Colon (tissue), 2 donors: ENCODE data around the gene SCUBE1.

Experiments
- FAIRE-seq: peaks from 2 replicates; lab custom pipeline; 2012; peaks lifted over from hg19 to GRCh38; lab: Jason Lieb, UNC
- donor health status: control.
- donor health status: control.

The SCUBE1 gene

GRCh38 chr22:43213962-43214361, 129.2 kb downstream of the SCUBE1 start:
- no peak for FAIRE-seq

GRCh38 chr22:43213051-43213450, 130.1 kb downstream of the SCUBE1 start:
- FAIRE-seq, result no peak

- no peak for FAIRE-seq
Observed at GRCh38 chr22:43212434-43212952, 130.7 kb downstream of the SCUBE1 start.

- FAIRE-seq, result no peak
Observed at GRCh38 chr22:43211941-43212433, 131.2 kb downstream of the SCUBE1 start.

GRCh38 chr22:43210631-43211515, 132.3 kb downstream of the SCUBE1 start:
- FAIRE-seq, result no peak

- no peak for FAIRE-seq
Observed at GRCh38 chr22:43209971-43210370, 133.2 kb downstream of the SCUBE1 start.

GRCh38 chr22:43209523-43209890, 133.7 kb downstream of the SCUBE1 start:
- no peak for FAIRE-seq

GRCh38 chr22:43208703-43209522, 134.3 kb downstream of the SCUBE1 start:
- no peak for FAIRE-seq

GRCh38 chr22:43207849-43208702, 135.1 kb downstream of the SCUBE1 start:
- FAIRE-seq, result no peak

- no peak for FAIRE-seq
Observed at GRCh38 chr22:43207386-43207785, 135.8 kb downstream of the SCUBE1 start.

- no peak for FAIRE-seq
Observed at GRCh38 chr22:43206509-43207161, 136.5 kb downstream of the SCUBE1 start.

- FAIRE-seq, result no peak
Observed at GRCh38 chr22:43205748-43206508, 137.2 kb downstream of the SCUBE1 start.

GRCh38 chr22:43205261-43205691, 137.9 kb downstream of the SCUBE1 start:
- FAIRE-seq, result no peak

GRCh38 chr22:43203471-43203981, 139.6 kb downstream of the SCUBE1 start:
- FAIRE-seq, result no peak

- no peak for FAIRE-seq
Observed at GRCh38 chr22:43202756-43203410, 140.3 kb downstream of the SCUBE1 start.

- no peak for FAIRE-seq
Observed at GRCh38 chr22:43202326-43202725, 140.8 kb downstream of the SCUBE1 start.

GRCh38 chr22:43201486-43202219, 141.5 kb downstream of the SCUBE1 start:
- FAIRE-seq, result no peak

GRCh38 chr22:43200555-43200954, 142.6 kb downstream of the SCUBE1 start:
- FAIRE-seq, result no peak

GRCh38 chr22:43200031-43200430, 143.1 kb downstream of the SCUBE1 start:
- FAIRE-seq, result no peak
